PC-9 (cell line): Measurements from ENCODE around the gene PPP2CA.

Experiments
- CTCF ChIP-seq: fragments of 200-600 bp; sonication (generic); conservative IDR thresholded peaks from 2 replicates; pipeline ENCODE4 v1.6.1; 2017; ENCODE audit warnings: mixed run types, antibody characterized with exemption, mild to moderate bottlenecking, moderate library complexity
- EZH2 ChIP-seq: fragments of 200-600 bp; sonication (generic); IDR thresholded peaks from 2 replicates; pipeline ENCODE4 v1.8.0; 2017; ENCODE audit warnings: antibody characterized with exemption, low read depth

- TF ChIP-seq CTCF, result no peak
- no peak for TF ChIP-seq EZH2
These were observed 2.2 kb downstream of the PPP2CA start for GRCh38 chr5:134223406-134224248.
